HL-60 (cell line): ENCODE measurements around the gene CABLES2.
A peak's percentile ranks its signal among the peaks of the same experiment; 100 is the strongest.

Experiments
- DNase-seq, 2 experiments: peaks; one replicate each; pipeline ENCODE4 v3.0.0-alpha.2; 2010 to 2020; ENCODE audit warnings: low read depth in 1 of 2, low spot score in 1 of 2
- H3K27ac ChIP-seq: fragments of 250-450 bp; sonication (Bioruptor Pico); replicated peaks from 2 replicates; pipeline ENCODE4 v1.5.1; 2020; ENCODE audit warnings: mild to moderate bottlenecking, moderate library complexity
- H3K27me3 ChIP-seq: fragments of 250-450 bp; sonication (Bioruptor Pico); 2 replicates; pipeline ENCODE4 v1.5.1; 2021; ENCODE audit warnings: mild to moderate bottlenecking, moderate library complexity; ENCODE audit not compliant: insufficient read depth, poor library complexity, severe bottlenecking
- H3K4me3 ChIP-seq: replicated peaks from 2 replicates; pipeline ENCODE4 v1.5.1; 2011; ENCODE audit warnings: mild to moderate bottlenecking, control low read depth, low read length; ENCODE audit not compliant: insufficient read depth
- GABPA ChIP-seq: IDR thresholded peaks from 2 replicates; pipeline ENCODE4 v1.6.1; 2012; ENCODE audit warnings: low read depth
- POLR2AphosphoS5 ChIP-seq: IDR thresholded peaks from 2 replicates; pipeline ENCODE4 v1.6.1; 2012; ENCODE audit warnings: low read depth
- SPI1 ChIP-seq: IDR thresholded peaks from 2 replicates; pipeline ENCODE4 v1.6.1; 2012; ENCODE audit warnings: low read depth, mild to moderate bottlenecking, borderline replicate concordance
- long read RNA-seq: library from polyadenylated mRNA; unstranded; transcript quantifications from one replicate; pipeline ENCODE4 v2.0.0, GENCODE V29; 2020
- TF ChIP-seq, protein P1 (sequence below): IDR thresholded peaks from 2 replicates; pipeline ENCODE4 v1.6.1; 2012; ENCODE audit warnings: low read depth; ENCODE audit not compliant: insufficient replicate concordance
- TF ChIP-seq, protein P2 (sequence below): IDR thresholded peaks from one replicate; pipeline ENCODE4 v1.5.1; 2011; ENCODE audit warnings: low read length, control low read depth, inconsistent platforms; ENCODE audit not compliant: insufficient read depth

Gene CABLES2, protein sequence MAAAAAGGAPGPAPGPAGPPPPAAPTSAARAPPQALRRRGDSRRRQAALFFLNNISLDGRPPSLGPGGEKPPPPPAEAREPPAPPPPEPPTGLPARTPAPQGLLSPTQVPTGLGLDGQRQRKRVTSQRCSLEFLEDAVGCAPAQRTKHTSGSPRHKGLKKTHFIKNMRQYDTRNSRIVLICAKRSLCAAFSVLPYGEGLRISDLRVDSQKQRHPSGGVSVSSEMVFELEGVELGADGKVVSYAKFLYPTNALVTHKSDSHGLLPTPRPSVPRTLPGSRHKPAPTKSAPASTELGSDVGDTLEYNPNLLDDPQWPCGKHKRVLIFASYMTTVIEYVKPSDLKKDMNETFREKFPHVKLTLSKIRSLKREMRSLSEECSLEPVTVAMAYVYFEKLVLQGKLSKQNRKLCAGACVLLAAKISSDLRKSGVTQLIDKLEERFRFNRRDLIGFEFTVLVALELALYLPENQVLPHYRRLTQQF
- long read RNA-seq, partial matches to known transcripts = 0 of 1 reads
- long read RNA-seq, other reads (novel, unspliced or antisense) = 1 of 1 reads

DNA sequence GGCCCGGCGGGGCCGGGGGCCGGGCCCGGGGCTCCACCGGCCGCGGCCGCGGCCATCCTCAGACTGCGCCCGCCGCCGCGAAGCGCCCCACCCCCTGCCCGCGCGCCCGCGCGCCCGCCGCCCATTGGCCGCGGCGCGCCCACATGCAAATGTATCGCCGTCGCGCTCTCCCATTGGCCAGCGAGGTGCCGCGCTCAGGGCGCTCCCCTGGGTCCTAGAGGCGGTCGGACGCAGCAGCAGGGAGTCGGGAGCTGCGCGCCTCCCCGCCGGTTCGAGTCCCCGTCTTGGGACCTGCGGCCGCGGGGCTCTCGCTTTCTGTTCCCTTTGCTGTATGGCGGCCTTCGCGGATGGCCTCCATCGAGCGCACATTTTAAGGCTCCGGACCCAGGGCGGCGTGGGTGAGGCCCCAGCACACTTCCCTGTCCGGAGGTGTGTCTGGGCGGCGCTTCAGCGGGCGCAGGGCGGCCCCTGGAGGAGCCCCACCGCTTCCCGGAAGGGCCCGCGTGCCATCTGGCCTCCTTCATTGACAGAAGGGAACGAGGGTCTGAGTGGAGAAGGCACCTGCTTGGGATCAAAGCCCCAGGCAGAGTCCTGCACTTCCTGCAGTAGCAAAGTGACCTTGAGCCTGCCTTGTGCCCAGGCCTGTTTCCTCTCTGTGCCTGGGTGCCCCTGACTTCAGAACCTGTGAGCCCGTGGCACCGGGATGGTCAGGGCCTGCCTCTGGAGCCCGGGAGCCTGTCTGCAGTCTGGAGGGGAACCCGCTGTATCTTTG lies at the start of gene CABLES2:
Gene CABLES2 (minus strand): TSS at position 65 of the 772 bp plus-strand sequence. CDS start 9 bp downstream, at position 56.
- DNase-seq = peak; percentile 79 to 92
- Histone ChIP-seq H3K27ac (peak within 1 kb of the TSS; percentile 90), H3K27me3 (no peaks in the 10 kb centered on the region), H3K4me3 (peak within 1 kb of the TSS; percentile 68)
- TF ChIP-seq GABPA (peak; percentile 36), SPI1 (peak; percentile 49; the same call in 1 of the 2 replicates), POLR2AphosphoS5 (no peak)
- TF ChIP-seq, protein P1, sequence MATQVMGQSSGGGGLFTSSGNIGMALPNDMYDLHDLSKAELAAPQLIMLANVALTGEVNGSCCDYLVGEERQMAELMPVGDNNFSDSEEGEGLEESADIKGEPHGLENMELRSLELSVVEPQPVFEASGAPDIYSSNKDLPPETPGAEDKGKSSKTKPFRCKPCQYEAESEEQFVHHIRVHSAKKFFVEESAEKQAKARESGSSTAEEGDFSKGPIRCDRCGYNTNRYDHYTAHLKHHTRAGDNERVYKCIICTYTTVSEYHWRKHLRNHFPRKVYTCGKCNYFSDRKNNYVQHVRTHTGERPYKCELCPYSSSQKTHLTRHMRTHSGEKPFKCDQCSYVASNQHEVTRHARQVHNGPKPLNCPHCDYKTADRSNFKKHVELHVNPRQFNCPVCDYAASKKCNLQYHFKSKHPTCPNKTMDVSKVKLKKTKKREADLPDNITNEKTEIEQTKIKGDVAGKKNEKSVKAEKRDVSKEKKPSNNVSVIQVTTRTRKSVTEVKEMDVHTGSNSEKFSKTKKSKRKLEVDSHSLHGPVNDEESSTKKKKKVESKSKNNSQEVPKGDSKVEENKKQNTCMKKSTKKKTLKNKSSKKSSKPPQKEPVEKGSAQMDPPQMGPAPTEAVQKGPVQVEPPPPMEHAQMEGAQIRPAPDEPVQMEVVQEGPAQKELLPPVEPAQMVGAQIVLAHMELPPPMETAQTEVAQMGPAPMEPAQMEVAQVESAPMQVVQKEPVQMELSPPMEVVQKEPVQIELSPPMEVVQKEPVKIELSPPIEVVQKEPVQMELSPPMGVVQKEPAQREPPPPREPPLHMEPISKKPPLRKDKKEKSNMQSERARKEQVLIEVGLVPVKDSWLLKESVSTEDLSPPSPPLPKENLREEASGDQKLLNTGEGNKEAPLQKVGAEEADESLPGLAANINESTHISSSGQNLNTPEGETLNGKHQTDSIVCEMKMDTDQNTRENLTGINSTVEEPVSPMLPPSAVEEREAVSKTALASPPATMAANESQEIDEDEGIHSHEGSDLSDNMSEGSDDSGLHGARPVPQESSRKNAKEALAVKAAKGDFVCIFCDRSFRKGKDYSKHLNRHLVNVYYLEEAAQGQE = peak; percentile 52
- TF ChIP-seq, protein P2, sequence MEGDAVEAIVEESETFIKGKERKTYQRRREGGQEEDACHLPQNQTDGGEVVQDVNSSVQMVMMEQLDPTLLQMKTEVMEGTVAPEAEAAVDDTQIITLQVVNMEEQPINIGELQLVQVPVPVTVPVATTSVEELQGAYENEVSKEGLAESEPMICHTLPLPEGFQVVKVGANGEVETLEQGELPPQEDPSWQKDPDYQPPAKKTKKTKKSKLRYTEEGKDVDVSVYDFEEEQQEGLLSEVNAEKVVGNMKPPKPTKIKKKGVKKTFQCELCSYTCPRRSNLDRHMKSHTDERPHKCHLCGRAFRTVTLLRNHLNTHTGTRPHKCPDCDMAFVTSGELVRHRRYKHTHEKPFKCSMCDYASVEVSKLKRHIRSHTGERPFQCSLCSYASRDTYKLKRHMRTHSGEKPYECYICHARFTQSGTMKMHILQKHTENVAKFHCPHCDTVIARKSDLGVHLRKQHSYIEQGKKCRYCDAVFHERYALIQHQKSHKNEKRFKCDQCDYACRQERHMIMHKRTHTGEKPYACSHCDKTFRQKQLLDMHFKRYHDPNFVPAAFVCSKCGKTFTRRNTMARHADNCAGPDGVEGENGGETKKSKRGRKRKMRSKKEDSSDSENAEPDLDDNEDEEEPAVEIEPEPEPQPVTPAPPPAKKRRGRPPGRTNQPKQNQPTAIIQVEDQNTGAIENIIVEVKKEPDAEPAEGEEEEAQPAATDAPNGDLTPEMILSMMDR = no peak

DNA sequence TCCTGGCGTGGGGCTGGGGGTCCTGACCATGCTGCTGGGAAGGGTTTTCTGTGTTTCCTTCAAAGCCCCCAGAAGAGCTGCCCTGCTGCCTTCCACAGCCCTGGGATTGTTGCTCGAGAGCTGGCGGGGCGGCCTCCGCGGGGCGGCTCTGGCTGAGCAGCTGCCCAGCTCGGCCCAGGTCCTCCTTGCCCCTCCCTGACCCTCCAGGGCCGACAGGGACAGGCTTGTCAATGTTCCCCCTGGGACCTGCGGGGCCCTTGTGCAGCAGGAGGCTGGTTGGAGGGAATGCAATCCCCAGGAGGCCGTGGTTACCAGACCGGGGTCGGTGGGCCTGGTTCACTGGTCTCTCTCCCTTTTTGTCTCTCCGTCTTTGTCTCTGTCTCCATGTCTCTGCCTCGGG lies 48.8 kb upstream of the CABLES2 start:
- Histone ChIP-seq H3K4me3 (no peak overlapping the region), H3K27me3 (peaks cover 24% of the 10 kb centered on the region), H3K27ac (no peak overlapping the region)
- no peak for TF ChIP-seq POLR2AphosphoS5
- no peak for TF ChIP-seq GABPA
- no peak for TF ChIP-seq SPI1
- TF ChIP-seq, protein P1 = no peak
- TF ChIP-seq, protein P2 = no peak
- DNase-seq = no peak

DNA sequence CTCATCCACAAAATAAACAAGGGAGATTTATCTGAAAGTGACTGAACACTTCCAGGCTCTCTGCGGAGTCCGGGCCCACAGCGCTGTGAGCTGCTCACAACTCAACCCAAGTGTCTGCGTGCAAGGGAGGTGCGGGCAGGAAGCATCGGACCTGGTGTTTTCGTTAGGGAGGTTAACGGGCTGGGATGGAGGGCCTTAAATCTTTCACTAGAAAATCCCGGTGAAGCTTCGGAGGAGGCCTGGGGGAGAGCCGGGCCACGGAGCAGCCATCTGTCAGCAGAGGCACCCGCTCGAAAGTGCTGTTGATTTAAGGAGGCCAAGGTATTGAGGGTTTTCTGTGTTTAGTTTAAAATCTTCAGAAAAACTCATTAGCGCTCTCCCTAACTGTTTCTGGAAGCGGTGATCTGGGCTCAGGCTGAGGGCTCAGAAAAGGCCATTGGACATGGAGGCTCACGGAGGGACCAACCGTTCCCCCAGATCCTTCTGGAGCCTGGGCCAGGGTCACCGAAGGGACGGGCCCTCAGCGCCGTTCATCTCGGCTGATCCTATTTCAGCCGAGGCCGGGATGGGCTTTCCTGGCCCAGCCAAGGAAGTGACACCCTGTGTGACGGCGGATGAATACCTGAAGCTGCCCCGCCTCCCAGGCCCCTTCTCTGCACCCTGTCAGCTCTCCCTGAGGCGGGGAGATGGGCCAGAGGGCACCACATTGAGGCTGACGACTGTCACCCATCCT lies 48.0 kb upstream of the CABLES2 start:
- TF ChIP-seq, protein P2 = no peak
- TF ChIP-seq, protein P1 = no peak
- TF ChIP-seq SPI1 = no peak
- TF ChIP-seq GABPA = no peak
- TF ChIP-seq POLR2AphosphoS5 = no peak
- Histone ChIP-seq H3K27me3 (peaks cover 21% of the 10 kb centered on the region), H3K27ac (no peak overlapping the region), H3K4me3 (no peak overlapping the region)
- DNase-seq = no peak
